ENCODE data around the gene IFI27L2. TPM values are rescaled to one million over a fixed set of nuclear protein-coding genes. Genes with fewer than 3 reads are reported as not detected.
A peak's percentile ranks its signal among the peaks of the same experiment; 100 is the strongest.

The IFI27L2 gene
- polyA plus RNA-seq, 1 of the 3 experiments (the other 2 are of a cell fraction): 200 TPM

DNA sequence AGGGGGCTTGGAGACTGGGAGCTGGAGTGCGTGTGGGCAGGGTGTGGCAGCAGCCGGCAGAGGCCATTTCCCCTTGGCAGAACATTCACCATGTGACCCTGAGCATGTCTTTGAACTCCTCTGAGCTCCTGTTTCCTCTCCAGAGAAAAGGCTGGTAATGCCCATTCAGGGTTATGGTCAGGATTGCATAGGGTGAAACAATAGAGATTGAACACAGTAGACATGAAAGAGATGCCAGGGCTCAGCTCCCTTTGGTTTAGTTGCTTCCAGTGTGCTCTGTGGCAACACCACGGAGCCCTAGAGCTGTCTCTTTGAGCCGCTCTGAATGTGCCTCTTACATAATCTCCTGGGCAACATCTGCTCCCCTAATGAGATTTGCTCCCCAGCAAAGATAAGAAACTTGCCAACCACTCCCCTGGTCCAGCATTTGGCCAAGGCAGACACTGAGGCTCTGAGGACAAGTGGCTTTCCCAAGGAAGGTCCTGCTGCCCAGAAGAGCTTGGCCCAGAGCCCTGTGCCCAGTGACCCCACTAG is 14.3 kb downstream of the IFI27L2 start:
- Histone ChIP-seq H3K4me1 (ENCODE audit: control insufficient read depth in 1 of 2, insufficient read depth in 2 of 2, low read depth in 1 of 2, low read length in 1 of 2) (peaks cover 0 to 38% of the 10 kb centered on the region in 2 experiments; a peak in 1 of 4 replicates), H3K36me3 (replicated peaks in 1 of 2; ENCODE audit: control insufficient read depth in 1 of 2, insufficient read depth in 2 of 2, low read length in 1 of 2) (no peaks in the 10 kb centered on the region), H3K9me2 (no peaks in the 10 kb centered on the region), H3K9me3 (no peaks in the 10 kb centered on the region), H2AFZ (ENCODE audit: low read depth) (no peak overlapping the region), H3K27ac (ENCODE audit: low read depth in 2 of 2, low read length in 1 of 2) (peak overlapping the region in 1 of 2 experiments; percentile 5; a peak in 1 of 4 replicates), H4K20me1 (ENCODE audit: insufficient read depth) (no peaks in the 10 kb centered on the region), H3K9ac (no peak overlapping the region), H3K4me2 (no peak overlapping the region), H3K4me3 (ENCODE audit: low read depth in 2 of 2, low read length in 1 of 2) (no peak overlapping the region), H3K27me3 (ENCODE audit: insufficient read depth) (no peaks in the 10 kb centered on the region), H3F3A (replicated peaks; ENCODE audit: insufficient read depth) (no peaks in the 10 kb centered on the region), H3K79me2 (ENCODE audit: insufficient read depth) (no peaks in the 10 kb centered on the region)
- ChIA-PET POLR2A (interaction anchor here (0.9 to 1.2 kb wide), 3 partner anchors 10 to 34 kb away, joined by 3 to 4 read pairs (median 3); partner anchors contain the start of genes DDX24 and IFI27L1), CTCF (interaction anchor here (0.7 to 3.0 kb wide), 7 partner anchors 14 to 176 kb away, joined by 3 to 14 read pairs (median 5); partner anchors contain the start of gene IFI27L2)
- TF ChIP-seq JUND (IDR thresholded peaks at IDR 0.05) (no peak), GATA2 (CRISPR knock-in tag; IDR thresholded peaks at IDR 0.05) (peak; percentile 75), SIN3A (IDR thresholded peaks at IDR 0.05; ENCODE audit: borderline replicate concordance, low read depth, low read length) (no peak), CTCF (IDR thresholded peaks at IDR 0.05) (no peak), ELF1 (IDR thresholded peaks at IDR 0.05) (no peak), PBX3 (IDR thresholded peaks at IDR 0.05) (no peak), EP300 (IDR thresholded peaks at IDR 0.05; ENCODE audit: borderline replicate concordance in 1 of 2, low read depth in 1 of 2, low read length in 1 of 2) (peak in 1 of 2 experiments; percentile 44; a peak in 1 of 4 replicates), GABPA (IDR thresholded peaks at IDR 0.05; ENCODE audit: low read depth) (no peak), NFIC (IDR thresholded peaks at IDR 0.05; ENCODE audit: borderline replicate concordance) (no peak), YY1 (IDR thresholded peaks at IDR 0.05; ENCODE audit: low read depth) (no peak), RCOR1 (IDR thresholded peaks at IDR 0.05; ENCODE audit: low read length) (peak; percentile 35; the same call in 1 of the 2 replicates), CHD2 (IDR thresholded peaks at IDR 0.05; ENCODE audit: low read length, partially characterized antibody) (peak; percentile 27), EZH2phosphoT487 (IDR thresholded peaks at IDR 0.05; ENCODE audit: borderline replicate concordance, low read depth) (no peak), MXI1 (IDR thresholded peaks at IDR 0.05; ENCODE audit: low read depth, low read length) (no peak), RFX5 (IDR thresholded peaks at IDR 0.05; ENCODE audit: low read length) (no peak)
- TF ChIP-seq, protein P1, sequence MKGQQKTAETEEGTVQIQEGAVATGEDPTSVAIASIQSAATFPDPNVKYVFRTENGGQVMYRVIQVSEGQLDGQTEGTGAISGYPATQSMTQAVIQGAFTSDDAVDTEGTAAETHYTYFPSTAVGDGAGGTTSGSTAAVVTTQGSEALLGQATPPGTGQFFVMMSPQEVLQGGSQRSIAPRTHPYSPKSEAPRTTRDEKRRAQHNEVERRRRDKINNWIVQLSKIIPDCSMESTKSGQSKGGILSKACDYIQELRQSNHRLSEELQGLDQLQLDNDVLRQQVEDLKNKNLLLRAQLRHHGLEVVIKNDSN (IDR thresholded peaks at IDR 0.05; ENCODE audit: borderline replicate concordance, low read depth): no peak
- DNase-seq: peak; percentile 64
- 45% methylated on average over 3 of the region's 4 CpGs for WGBS (ENCODE audit: low lambda C conversion rate)
